Measurements from ENCODE around the gene CTAG1A.
"Not testable (repeated sequence)": the region's sequence is repeated elsewhere in the genome, so short reads cannot be mapped to it uniquely, and the experiment has no call there.

The CTAG1A gene

GRCh38 chrX:154584585-154585183 lies at the start of gene CTAG1A:
TSS of gene CTAG1A (plus strand) at chrX:154585133. CDS start at chrX:154585207, 74 bp downstream.
- not testable (repeated sequence) for H3K79me2 ChIP-seq (ENCODE audit: insufficient read depth, low read length); H3F3A ChIP-seq (ENCODE audit: low read depth); H3K9ac ChIP-seq (ENCODE audit: low read depth, low read length, poor library complexity, severe bottlenecking); H2AFZ ChIP-seq (ENCODE audit: low read length); H3K9me3 ChIP-seq (ENCODE audit: insufficient read depth, low read depth, low read length); H3K27me3 ChIP-seq (ENCODE audit: insufficient read depth, low read length, poor library complexity, severe bottlenecking); H3K4me1 ChIP-seq (ENCODE audit: insufficient read depth, low read length, poor library complexity, severe bottlenecking); H3K36me3 ChIP-seq (ENCODE audit: insufficient read depth, low read length); H3K4me2 ChIP-seq (ENCODE audit: low read depth, low read length, poor library complexity, severe bottlenecking); H3K9me2 ChIP-seq (replicated peaks; ENCODE audit: low read depth, low read length); H3K4me3 ChIP-seq (ENCODE audit: low read length, poor library complexity, severe bottlenecking); H4K20me1 ChIP-seq (ENCODE audit: insufficient read depth, low read length, poor library complexity, severe bottlenecking)

DNA sequence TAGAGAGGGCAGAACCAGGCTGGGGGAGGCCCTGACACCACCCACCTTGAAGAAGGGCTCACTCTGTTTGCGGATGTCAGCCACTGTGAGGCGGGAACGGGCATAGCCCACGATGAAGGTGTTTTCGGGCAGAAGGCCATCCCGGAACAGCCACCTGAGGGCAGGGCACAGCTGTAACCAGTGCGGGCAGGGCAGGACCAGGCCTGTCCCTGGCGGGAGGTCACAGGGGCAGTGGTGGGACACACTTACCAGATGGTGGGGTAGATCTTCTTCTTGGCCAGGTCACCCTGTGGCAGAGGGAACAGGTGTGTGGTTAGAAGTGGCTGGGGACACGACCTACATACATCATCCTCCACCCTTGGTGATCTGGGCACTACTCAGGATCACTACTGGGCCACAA lies 49.0 kb upstream of the CTAG1A start:
- Histone ChIP-seq H3K79me2 (ENCODE audit: insufficient read depth, low read length) (no peaks in the 10 kb centered on the region), H3K9ac (ENCODE audit: low read depth, low read length, poor library complexity, severe bottlenecking) (no peak overlapping the region), H3K36me3 (ENCODE audit: insufficient read depth, low read length) (peaks cover 31% of the 10 kb centered on the region; the same call in 1 of the 2 replicates), H3K9me3 (ENCODE audit: insufficient read depth, low read depth, low read length) (no peaks in the 10 kb centered on the region), H3K4me2 (ENCODE audit: low read depth, low read length, poor library complexity, severe bottlenecking) (no peak overlapping the region), H3K4me1 (ENCODE audit: insufficient read depth, low read length, poor library complexity, severe bottlenecking) (no peaks in the 10 kb centered on the region), H3K4me3 (ENCODE audit: low read length, poor library complexity, severe bottlenecking) (no peak overlapping the region), H2AFZ (ENCODE audit: low read length) (no peak overlapping the region), H3F3A (ENCODE audit: low read depth) (no peaks in the 10 kb centered on the region), H3K27me3 (ENCODE audit: insufficient read depth, low read length, poor library complexity, severe bottlenecking) (no peaks in the 10 kb centered on the region), H4K20me1 (ENCODE audit: insufficient read depth, low read length, poor library complexity, severe bottlenecking) (no peaks in the 10 kb centered on the region), H3K9me2 (replicated peaks; ENCODE audit: low read depth, low read length) (no peaks in the 10 kb centered on the region)
- no peak for TF ChIP-seq CTCF (conservative IDR thresholded peaks at IDR 0.05; ENCODE audit: low read length)
- no peak for TF ChIP-seq EZH2phosphoT487 (IDR thresholded peaks at IDR 0.05; ENCODE audit: borderline replicate concordance)

DNA sequence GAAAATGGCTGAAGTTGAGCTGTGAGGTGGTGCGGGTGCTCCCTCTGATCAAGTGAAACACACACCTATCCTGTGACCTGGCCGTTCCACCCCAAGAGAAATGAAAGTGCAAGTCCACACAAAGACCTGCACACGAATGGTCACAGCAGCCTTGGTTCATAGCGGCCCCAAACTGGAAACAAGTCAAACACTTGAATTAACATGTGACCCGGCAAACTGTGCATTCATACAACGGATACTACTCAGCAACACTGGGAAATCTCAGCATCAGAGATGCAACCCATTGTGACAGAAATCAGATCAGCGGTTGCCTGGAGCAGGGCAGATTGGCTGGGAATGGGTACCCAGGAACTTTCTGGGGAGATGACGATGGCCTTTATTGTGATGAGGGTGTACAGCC lies 45.9 kb upstream of the CTAG1A start:
- peaks cover 22% of the 10 kb centered on the region for H3K4me1 ChIP-seq (ENCODE audit: insufficient read depth, low read length, poor library complexity, severe bottlenecking)
- no peaks in the 10 kb centered on the region for H4K20me1 ChIP-seq (ENCODE audit: insufficient read depth, low read length, poor library complexity, severe bottlenecking)
- H3K36me3 ChIP-seq (ENCODE audit: insufficient read depth, low read length), result peaks cover 13% of the 10 kb centered on the region; the same call in 1 of the 2 replicates
- H3K27me3 ChIP-seq (ENCODE audit: insufficient read depth, low read length, poor library complexity, severe bottlenecking), result no peaks in the 10 kb centered on the region
- H3K79me2 ChIP-seq (ENCODE audit: insufficient read depth, low read length), result no peaks in the 10 kb centered on the region; the same call in 1 of the 2 replicates
- no peak overlapping the region for H3K4me3 ChIP-seq (ENCODE audit: low read length, poor library complexity, severe bottlenecking)
- no peak for TF ChIP-seq CTCF (conservative IDR thresholded peaks at IDR 0.05; ENCODE audit: low read length)
- TF ChIP-seq EZH2phosphoT487 (IDR thresholded peaks at IDR 0.05; ENCODE audit: borderline replicate concordance), result no peak
- H3K9me2 ChIP-seq (replicated peaks; ENCODE audit: low read depth, low read length), result no peaks in the 10 kb centered on the region
- H3K9me3 ChIP-seq (ENCODE audit: insufficient read depth, low read depth, low read length), result no peaks in the 10 kb centered on the region
- H3F3A ChIP-seq (ENCODE audit: low read depth), result no peaks in the 10 kb centered on the region
- H3K4me2 ChIP-seq (ENCODE audit: low read depth, low read length, poor library complexity, severe bottlenecking), result no peak overlapping the region
- no peak overlapping the region for H3K9ac ChIP-seq (ENCODE audit: low read depth, low read length, poor library complexity, severe bottlenecking)
- H2AFZ ChIP-seq (ENCODE audit: low read length), result no peak overlapping the region

GRCh38 chrX:154540365-154540764 lies 44.6 kb upstream of the CTAG1A start:
- H3K9ac ChIP-seq (ENCODE audit: low read depth, low read length, poor library complexity, severe bottlenecking); H3K27me3 ChIP-seq (ENCODE audit: insufficient read depth, low read length, poor library complexity, severe bottlenecking); H3K4me3 ChIP-seq (ENCODE audit: low read length, poor library complexity, severe bottlenecking); H3K36me3 ChIP-seq (ENCODE audit: insufficient read depth, low read length); H3F3A ChIP-seq (ENCODE audit: low read depth); H3K79me2 ChIP-seq (ENCODE audit: insufficient read depth, low read length); H3K9me3 ChIP-seq (ENCODE audit: insufficient read depth, low read depth, low read length); H3K9me2 ChIP-seq (replicated peaks; ENCODE audit: low read depth, low read length); H3K4me2 ChIP-seq (ENCODE audit: low read depth, low read length, poor library complexity, severe bottlenecking); H2AFZ ChIP-seq (ENCODE audit: low read length); H4K20me1 ChIP-seq (ENCODE audit: insufficient read depth, low read length, poor library complexity, severe bottlenecking): not testable (repeated sequence)
- H3K4me1 ChIP-seq (ENCODE audit: insufficient read depth, low read length, poor library complexity, severe bottlenecking), result peaks cover 33% of the 10 kb centered on the region
